ENCODE measurements around the gene TXNL4B. TPM values are rescaled to one million over a fixed set of nuclear protein-coding genes. Genes with fewer than 3 reads are reported as not detected.
A peak's percentile ranks its signal among the peaks of the same experiment; 100 is the strongest.

TXNL4B gene
- polyA plus RNA-seq, 3 donors, result 6.4 to 10.9 (median 7.0) TPM

GRCh38 chr16:72051818-72052217 is 41.6 kb downstream of the TXNL4B start:
- Histone ChIP-seq H3K36me3 (replicated peaks in 1 of 2; ENCODE audit: control insufficient read depth in 1 of 2, insufficient read depth in 2 of 2, low read length in 2 of 2) (no peaks in the 10 kb centered on the region), H4K20me1 (ENCODE audit: insufficient read depth, low read length) (no peaks in the 10 kb centered on the region), H3K4me3 (replicated peaks in 1 of 3; ENCODE audit: low read depth in 2 of 3, low read length in 3 of 3) (peak overlapping the region in 2 of 3 experiments; percentile 19 to 68), H3K79me2 (ENCODE audit: insufficient read depth, low read length) (no peaks in the 10 kb centered on the region), H3K27ac (ENCODE audit: low read depth in 1 of 2, low read length in 2 of 2) (peak overlapping the region in 1 of 2 donors; percentile 66), H3K9ac (ENCODE audit: insufficient read depth, low read length, poor library complexity, severe bottlenecking) (peak overlapping the region; percentile 28), H3K27me3 (ENCODE audit: control insufficient read depth in 2 of 2, insufficient read depth in 2 of 2, low read length in 2 of 2) (no peaks in the 10 kb centered on the region), H3K4me1 (ENCODE audit: control insufficient read depth in 1 of 2, insufficient read depth in 2 of 2, low read length in 2 of 2) (peaks cover 57 to 67% of the 10 kb centered on the region in 2 donors), H3K9me3 (replicated peaks in 1 of 2; ENCODE audit: control insufficient read depth in 1 of 2, insufficient read depth in 1 of 2, low read length in 2 of 2) (peaks cover 17 to 20% of the 10 kb centered on the region in 2 donors), H2AFZ (ENCODE audit: insufficient read depth, low read depth, low read length, poor library complexity, severe bottlenecking) (no peak overlapping the region), H3K4me2 (replicated peaks; ENCODE audit: extremely low read depth, low read length, poor library complexity, severe bottlenecking) (peak overlapping the region; percentile 72)
- WGBS (ENCODE audit: insufficient coverage), result 0% methylated on average over 1 of the region's 2 CpGs
- Mint-ChIP-seq H3K27me3 (ENCODE audit: low read depth in 3 of 3) (no peaks in the 10 kb centered on the region), H3K9me3 (peaks cover 9 to 29% (median 20%) of the 10 kb centered on the region in 7 donors), H3K4me1 (peaks cover 64% of the 10 kb centered on the region), H3K4me3 (peak overlapping the region; percentile 65 to 85), H3K36me3 (peaks cover 4 to 14% of the 10 kb centered on the region in 2 donors), H3K27ac (peak overlapping the region; percentile 87 to 95 (median 92))
- peak; percentile 57 to 87 (median 78) for DNase-seq
- no peak for TF ChIP-seq CTCF (IDR thresholded peaks at IDR 0.05)
- intact Hi-C loops (cut with micrococcal nuclease), result no loop called here

- DNase-seq, result peak; percentile 17 to 46 (median 42)
- peak overlapping the region; percentile 72 for H3K4me2 ChIP-seq (replicated peaks; ENCODE audit: extremely low read depth, low read length, poor library complexity, severe bottlenecking)
- H2AFZ ChIP-seq (ENCODE audit: insufficient read depth, low read depth, low read length, poor library complexity, severe bottlenecking), result peak overlapping the region; percentile 4
- H3K27ac ChIP-seq (ENCODE audit: low read depth in 1 of 2, low read length in 2 of 2), result peak overlapping the region; percentile 41 to 66
- Mint-ChIP-seq H3K4me1 (peaks cover 59% of the 10 kb centered on the region), H3K27ac (peak overlapping the region; percentile 84 to 91 (median 85)), H3K27me3 (ENCODE audit: low read depth in 3 of 3) (peaks cover 0 to 1% (median 0%) of the 10 kb centered on the region in 3 donors), H3K9me3 (peaks cover 9 to 29% (median 22%) of the 10 kb centered on the region in 7 donors), H3K36me3 (peaks cover 4 to 14% of the 10 kb centered on the region in 2 donors), H3K4me3 (no peak overlapping the region)
- peaks cover 17 to 20% of the 10 kb centered on the region in 2 donors for H3K9me3 ChIP-seq (replicated peaks in 1 of 2; ENCODE audit: control insufficient read depth in 1 of 2, insufficient read depth in 1 of 2, low read length in 2 of 2)
- intact Hi-C loops (cut with micrococcal nuclease), result no loop called here
- WGBS (ENCODE audit: insufficient coverage), result 44% methylated on average over 2 of the region's 4 CpGs
- no peak for TF ChIP-seq CTCF (IDR thresholded peaks at IDR 0.05)
- H3K4me3 ChIP-seq (replicated peaks in 1 of 3; ENCODE audit: low read depth in 2 of 3, low read length in 3 of 3), result no peak overlapping the region
- no peaks in the 10 kb centered on the region for H3K79me2 ChIP-seq (ENCODE audit: insufficient read depth, low read length)
- H3K9ac ChIP-seq (ENCODE audit: insufficient read depth, low read length, poor library complexity, severe bottlenecking), result no peak overlapping the region
- no peaks in the 10 kb centered on the region for H4K20me1 ChIP-seq (ENCODE audit: insufficient read depth, low read length)
- no peaks in the 10 kb centered on the region for H3K36me3 ChIP-seq (replicated peaks in 1 of 2; ENCODE audit: control insufficient read depth in 1 of 2, insufficient read depth in 2 of 2, low read length in 2 of 2)
- peaks cover 56 to 64% of the 10 kb centered on the region in 2 donors for H3K4me1 ChIP-seq (ENCODE audit: control insufficient read depth in 1 of 2, insufficient read depth in 2 of 2, low read length in 2 of 2)
- no peaks in the 10 kb centered on the region for H3K27me3 ChIP-seq (ENCODE audit: control insufficient read depth in 2 of 2, insufficient read depth in 2 of 2, low read length in 2 of 2)
Observed at GRCh38 chr16:72050769-72051464, 42.5 kb downstream of the TXNL4B start.

Measured in CD14-positive monocyte (primary cell).